ENCODE results near the gene BBS2. TPM values are rescaled to one million over a fixed set of nuclear protein-coding genes. Genes with fewer than 3 reads are reported as not detected.

The BBS2 gene
- total and polyA plus RNA-seq, 2 of the 13 experiments (the other 11 are each of a cell fraction or from before 2014, with no cell fraction given) = 59.7 to 68.3 TPM

- TF ChIP-seq ZNF274 (CRISPR knock-in tag; IDR thresholded peaks at IDR 0.05) (peak; percentile 6; the same call in 1 of the 2 replicates), MIXL1 (CRISPR knock-in tag; IDR thresholded peaks at IDR 0.05) (no peak), DMAP1 (CRISPR knock-in tag; IDR thresholded peaks at IDR 0.05) (no peak; the same call in 1 of the 2 replicates), ZNF598 (CRISPR knock-in tag; IDR thresholded peaks at IDR 0.05; ENCODE audit: borderline replicate concordance) (peak; percentile 37; the same call in 1 of the 2 replicates), ZNF891 (CRISPR knock-in tag; IDR thresholded peaks at IDR 0.05) (0 out of 2 replicates have a peak, but pooled peaks have one; percentile 13), ZNF430 (CRISPR knock-in tag; IDR thresholded peaks at IDR 0.05) (no peak), JDP2 (CRISPR knock-in tag; IDR thresholded peaks at IDR 0.05; ENCODE audit: borderline replicate concordance) (no peak), CEBPG (CRISPR knock-in tag; IDR thresholded peaks at IDR 0.05) (peak; percentile 64; the same call in 1 of the 2 replicates), ZBTB34 (CRISPR knock-in tag; IDR thresholded peaks at IDR 0.05) (no peak), AGO2 (optimal IDR thresholded peaks at IDR 0.05; ENCODE audit: low read depth, low read length) (no peak), FOXC1 (CRISPR knock-in tag; IDR thresholded peaks at IDR 0.05; ENCODE audit: borderline replicate concordance) (peak; percentile 21; the same call in 1 of the 2 replicates), SRSF4 (IDR thresholded peaks at IDR 0.05; ENCODE audit: low read depth, low read length, poor library complexity, severe bottlenecking) (no peak), REST (IDR thresholded peaks at IDR 0.05; ENCODE audit: borderline replicate concordance in 1 of 2, low read depth in 1 of 2, low read length in 2 of 2) (no peak), ZFP37 (CRISPR knock-in tag; IDR thresholded peaks at IDR 0.05; ENCODE audit: borderline replicate concordance) (0 out of 2 replicates have a peak, but pooled peaks have one; percentile 7), SP4 (CRISPR knock-in tag; IDR thresholded peaks at IDR 0.05) (peak; percentile 34; the same call in 1 of the 2 replicates), LCORL (IDR thresholded peaks at IDR 0.05) (no peak), LCORL (CRISPR knock-in tag; IDR thresholded peaks at IDR 0.05) (no peak; the same call in 1 of the 2 replicates)
- TF ChIP-seq, protein P1, sequence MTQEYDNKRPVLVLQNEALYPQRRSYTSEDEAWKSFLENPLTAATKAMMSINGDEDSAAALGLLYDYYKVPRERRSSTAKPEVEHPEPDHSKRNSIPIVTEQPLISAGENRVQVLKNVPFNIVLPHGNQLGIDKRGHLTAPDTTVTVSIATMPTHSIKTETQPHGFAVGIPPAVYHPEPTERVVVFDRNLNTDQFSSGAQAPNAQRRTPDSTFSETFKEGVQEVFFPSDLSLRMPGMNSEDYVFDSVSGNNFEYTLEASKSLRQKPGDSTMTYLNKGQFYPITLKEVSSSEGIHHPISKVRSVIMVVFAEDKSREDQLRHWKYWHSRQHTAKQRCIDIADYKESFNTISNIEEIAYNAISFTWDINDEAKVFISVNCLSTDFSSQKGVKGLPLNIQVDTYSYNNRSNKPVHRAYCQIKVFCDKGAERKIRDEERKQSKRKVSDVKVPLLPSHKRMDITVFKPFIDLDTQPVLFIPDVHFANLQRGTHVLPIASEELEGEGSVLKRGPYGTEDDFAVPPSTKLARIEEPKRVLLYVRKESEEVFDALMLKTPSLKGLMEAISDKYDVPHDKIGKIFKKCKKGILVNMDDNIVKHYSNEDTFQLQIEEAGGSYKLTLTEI (CRISPR knock-in tag; conservative IDR thresholded peaks at IDR 0.05) = no peak
- TF ChIP-seq, protein P2, sequence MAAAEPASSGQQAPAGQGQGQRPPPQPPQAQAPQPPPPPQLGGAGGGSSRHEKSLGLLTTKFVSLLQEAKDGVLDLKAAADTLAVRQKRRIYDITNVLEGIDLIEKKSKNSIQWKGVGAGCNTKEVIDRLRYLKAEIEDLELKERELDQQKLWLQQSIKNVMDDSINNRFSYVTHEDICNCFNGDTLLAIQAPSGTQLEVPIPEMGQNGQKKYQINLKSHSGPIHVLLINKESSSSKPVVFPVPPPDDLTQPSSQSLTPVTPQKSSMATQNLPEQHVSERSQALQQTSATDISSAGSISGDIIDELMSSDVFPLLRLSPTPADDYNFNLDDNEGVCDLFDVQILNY (CRISPR knock-in tag; conservative IDR thresholded peaks at IDR 0.05) = no peak
- TF ChIP-seq, protein P3, sequence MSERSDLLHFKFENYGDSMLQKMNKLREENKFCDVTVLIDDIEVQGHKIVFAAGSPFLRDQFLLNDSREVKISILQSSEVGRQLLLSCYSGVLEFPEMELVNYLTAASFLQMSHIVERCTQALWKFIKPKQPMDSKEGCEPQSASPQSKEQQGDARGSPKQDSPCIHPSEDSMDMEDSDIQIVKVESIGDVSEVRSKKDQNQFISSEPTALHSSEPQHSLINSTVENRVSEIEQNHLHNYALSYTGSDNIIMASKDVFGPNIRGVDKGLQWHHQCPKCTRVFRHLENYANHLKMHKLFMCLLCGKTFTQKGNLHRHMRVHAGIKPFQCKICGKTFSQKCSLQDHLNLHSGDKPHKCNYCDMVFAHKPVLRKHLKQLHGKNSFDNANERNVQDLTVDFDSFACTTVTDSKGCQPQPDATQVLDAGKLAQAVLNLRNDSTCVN (CRISPR knock-in tag; IDR thresholded peaks at IDR 0.05; ENCODE audit: borderline replicate concordance) = no peak
Measured at GRCh38 chr16:56451753-56452689, 67.8 kb downstream of the BBS2 start (continued).

All from HepG2 (cell line).